Muscle of arm (tissue), 12 donors: ENCODE results near the gene NLRX1. TPM values are rescaled to one million over a fixed set of nuclear protein-coding genes. Genes with fewer than 3 reads are reported as not detected.
A peak's percentile ranks its signal among the peaks of the same experiment; 100 is the strongest.
"Not testable (repeated sequence)": the region's sequence is repeated elsewhere in the genome, so short reads cannot be mapped to it uniquely, and the experiment has no call there.

Source experiments
- DNase-seq: peaks from one replicate; pipeline ENCODE4 v3.0.0-alpha.2; 2013
- polyA plus RNA-seq, 12 donors: library from polyadenylated mRNA; unstranded; fragments of 120-200 nt; gene quantifications; one replicate each; pipeline ENCODE4 v1.2.1, GENCODE V29; 2013; ENCODE audit not compliant: insufficient read length in 12 of 12

NLRX1 gene
- polyA plus RNA-seq, 12 donors = 9.1 to 18.3 (median 11.6) TPM; not detected in 1

DNA sequence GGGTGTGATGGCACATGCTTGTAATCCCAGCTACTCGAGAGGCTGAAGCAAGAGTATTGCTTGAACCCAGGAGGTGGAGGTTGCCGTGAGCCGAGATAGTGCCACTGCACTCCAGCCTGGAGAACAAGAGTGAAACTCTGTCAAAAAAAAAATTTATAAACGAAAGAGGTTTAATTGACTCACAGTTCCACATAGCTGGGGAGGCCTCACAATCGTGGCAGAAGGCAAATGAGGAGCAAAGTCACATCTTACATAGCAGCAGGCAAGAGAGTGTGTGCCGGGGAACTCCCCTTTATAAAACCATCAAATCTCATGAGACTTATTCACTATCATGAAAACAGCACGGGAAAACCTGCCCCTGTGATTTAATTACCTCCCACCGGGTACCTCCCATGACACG, 15.9 kb downstream of the NLRX1 start:
- not testable (repeated sequence) for DNase-seq

DNA sequence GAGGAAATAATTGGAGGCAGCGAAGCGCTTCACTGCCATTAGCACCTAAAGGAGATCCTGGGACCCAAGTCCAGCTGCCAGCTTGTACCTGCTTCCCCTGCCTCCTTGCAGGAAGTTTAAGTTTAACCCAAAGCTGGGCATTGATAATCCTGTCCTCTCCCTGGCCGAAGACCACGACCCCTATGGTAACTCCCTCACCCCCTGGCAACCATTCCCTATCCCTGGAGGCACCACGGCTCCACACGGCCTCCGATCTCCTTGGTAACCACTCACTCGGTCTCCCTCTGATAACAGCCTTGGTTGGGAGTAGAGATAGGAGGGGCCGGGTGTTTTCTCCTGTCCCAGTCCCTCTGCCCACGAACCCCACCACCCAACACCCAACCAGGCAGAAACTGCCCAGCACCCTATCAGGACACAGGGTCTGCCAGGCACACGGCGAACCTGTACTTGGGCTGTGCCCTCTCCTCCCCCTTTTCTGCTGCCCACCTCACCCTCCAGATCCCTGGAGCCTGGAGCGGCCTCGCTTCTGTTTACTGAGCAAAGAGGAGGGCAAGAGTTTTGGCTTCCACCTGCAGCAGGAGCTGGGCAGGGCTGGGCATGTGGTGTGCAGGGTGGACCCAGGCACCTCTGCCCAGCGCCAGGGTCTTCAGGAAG, 17.6 kb downstream of the NLRX1 start:
- no peak for DNase-seq

DNA sequence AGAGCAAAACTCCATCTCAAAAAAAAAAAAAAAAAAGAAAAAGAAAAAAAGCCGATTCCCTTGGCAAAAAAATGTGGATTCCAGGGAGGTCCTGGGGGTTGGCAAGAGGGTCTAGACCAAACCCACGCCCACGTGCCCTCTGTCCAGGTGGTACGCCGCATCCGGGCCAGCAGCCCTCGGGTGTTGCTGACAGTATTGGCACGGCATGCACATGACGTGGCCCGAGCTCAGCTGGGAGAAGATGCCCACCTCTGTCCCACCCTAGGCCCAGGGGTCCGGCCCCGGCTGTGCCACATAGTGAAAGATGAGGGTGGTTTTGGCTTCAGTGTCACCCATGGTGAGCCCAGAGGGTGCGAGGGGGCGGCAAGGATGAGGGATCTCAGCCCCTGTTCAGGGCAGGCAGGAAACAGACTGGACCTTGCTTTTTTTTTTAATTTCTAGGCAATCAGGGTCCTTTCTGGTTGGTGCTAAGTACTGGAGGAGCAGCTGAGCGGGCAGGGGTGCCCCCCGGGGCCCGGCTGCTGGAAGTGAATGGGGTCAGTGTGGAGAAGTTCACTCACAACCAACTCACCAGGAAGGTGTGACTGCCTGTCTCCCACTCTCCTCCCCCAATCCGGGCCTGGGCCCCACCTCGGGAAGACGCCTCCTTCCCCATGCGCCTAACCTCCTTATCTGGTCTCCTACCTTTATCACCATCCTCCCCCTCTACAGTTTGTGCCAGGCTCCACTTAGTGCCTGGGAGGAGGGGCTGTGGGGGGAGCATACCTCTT, 18.8 kb downstream of the NLRX1 start:
- no peak for DNase-seq

GRCh38 chr11:119188067-119188466, 19.5 kb downstream of the NLRX1 start:
- no peak for DNase-seq

DNA sequence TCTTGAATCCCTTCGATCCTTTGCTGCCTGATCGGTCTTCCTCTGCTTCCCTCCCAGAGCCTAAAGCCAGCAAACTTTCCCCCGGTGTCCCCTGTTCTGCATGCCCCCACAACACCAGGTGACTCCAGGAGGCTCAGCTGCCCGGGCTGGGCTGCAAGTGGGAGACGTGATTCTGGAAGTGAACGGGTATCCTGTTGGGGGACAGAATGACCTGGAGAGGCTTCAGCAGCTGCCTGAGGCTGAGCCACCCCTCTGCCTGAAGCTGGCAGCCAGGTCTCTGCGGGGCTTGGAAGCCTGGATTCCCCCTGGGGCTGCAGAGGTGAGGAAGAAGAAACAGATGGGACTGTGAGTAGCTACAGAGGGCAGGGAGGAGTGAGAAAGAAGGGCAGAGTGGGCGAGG, 20.4 kb downstream of the NLRX1 start:
- no peak for DNase-seq

DNA sequence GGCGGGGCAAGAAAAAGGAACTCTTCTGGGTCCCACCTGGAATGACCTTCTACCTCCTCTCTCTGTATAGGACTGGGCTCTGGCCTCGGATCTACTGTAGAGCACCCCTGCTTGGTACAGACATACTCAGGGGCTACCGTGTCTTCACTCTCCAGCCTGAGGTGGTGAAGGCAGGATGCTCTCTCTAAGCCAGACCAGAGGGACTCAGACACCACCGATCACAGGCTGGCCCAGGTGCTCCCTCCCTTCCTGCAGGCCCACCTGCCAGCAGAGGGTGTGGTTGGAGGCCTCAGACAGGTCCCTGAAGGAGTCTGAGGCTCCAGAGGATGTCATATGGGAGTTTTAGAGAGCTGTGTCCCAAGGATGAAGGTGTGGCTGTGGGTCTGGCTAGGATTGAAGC, 20.9 kb downstream of the NLRX1 start:
- DNase-seq = no peak

- DNase-seq = no peak
These were observed 22.0 kb downstream of the NLRX1 start for GRCh38 chr11:119190531-119190930.

DNA sequence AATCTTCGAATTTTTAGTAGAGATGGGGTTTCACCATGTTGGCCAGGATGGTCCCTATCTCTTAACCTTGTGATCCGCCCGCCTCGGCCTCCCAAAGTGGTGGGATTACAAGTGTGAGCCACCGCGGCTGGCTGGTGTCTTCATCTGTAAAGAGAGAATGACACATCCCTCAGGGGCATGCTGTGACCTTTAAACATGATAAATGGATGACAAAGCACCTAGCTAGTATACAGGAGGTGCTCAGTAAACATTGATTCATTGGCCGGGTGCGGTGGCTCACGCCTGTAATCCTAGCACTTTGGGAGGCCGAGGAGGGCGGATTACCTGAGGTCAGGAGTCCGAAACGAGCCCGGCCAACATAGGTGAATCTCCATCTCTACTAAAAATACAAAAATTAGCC, 22.7 kb downstream of the NLRX1 start:
- not testable (repeated sequence) for DNase-seq

DNA sequence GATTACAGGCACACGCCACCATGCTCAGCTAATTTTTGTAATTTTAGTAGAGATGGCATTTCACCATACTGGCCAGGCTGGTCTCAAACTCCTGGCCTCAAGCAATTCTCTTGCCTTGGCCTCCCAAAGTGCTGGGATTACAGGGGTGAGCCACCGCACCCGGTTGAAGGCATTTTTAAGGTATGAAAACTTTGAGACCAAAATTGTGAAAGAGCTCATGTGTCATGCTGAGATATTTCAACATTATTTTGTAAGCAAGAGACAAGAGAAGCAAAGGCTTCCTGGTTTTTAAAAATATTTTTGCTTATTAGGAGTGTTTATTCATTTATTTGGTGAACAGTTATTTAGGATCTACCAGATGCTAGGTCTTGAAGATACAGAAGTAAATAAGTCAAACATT, 23.6 kb downstream of the NLRX1 start:
- no peak for DNase-seq

DNA sequence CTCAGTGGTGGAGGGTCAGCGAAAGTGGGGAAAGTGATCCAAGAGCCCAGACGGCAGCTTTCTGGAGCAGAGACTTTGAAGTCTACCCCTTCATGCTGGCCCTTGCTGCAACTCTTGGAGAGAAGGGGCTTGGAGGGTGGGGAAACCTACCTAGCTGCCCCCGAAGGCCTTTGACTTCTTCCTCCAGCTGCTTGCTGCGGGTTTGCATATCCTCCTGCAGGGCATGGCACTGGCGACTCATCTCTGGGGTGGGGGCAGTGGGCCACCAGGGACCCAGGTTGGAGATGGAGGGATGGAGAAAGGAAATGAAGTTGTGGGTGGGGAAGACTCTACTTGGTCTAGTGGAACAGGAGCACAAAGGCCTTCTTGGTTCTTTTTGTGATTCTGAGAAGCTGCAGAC, 24.5 kb downstream of the NLRX1 start:
- no peak for DNase-seq

- no peak for DNase-seq
These were observed 25.1 kb downstream of the NLRX1 start for GRCh38 chr11:119193626-119194025.

DNA sequence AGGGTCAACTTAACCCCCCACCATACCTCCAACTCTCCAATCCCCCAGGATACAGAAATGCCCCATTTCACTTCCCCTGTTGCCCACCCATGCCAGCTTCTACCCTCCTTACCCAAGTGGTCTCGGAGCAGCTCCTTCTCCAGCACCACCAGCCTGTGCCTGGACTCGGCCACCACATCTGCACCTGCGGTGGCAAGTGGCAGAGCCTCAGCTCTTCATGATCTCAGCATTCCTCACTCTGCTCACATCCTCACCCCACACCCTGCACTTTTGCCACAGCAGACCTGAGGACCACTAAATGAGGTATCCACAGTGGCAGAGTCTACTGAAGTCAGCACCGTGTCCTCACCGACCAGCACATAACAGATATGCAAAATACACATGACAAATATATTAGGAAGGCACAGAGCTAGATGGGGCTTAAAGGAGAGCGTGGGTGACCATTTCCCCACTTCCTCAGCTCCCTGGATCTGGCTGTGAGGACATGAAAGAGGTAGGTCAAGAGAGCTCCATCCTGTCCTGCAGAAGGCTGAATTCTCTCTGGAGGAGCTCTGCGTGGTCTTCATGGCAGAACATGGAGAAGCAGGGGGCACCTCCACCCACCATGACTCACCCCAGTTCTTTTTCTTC, 26.4 kb downstream of the NLRX1 start:
- no peak for DNase-seq

DNA sequence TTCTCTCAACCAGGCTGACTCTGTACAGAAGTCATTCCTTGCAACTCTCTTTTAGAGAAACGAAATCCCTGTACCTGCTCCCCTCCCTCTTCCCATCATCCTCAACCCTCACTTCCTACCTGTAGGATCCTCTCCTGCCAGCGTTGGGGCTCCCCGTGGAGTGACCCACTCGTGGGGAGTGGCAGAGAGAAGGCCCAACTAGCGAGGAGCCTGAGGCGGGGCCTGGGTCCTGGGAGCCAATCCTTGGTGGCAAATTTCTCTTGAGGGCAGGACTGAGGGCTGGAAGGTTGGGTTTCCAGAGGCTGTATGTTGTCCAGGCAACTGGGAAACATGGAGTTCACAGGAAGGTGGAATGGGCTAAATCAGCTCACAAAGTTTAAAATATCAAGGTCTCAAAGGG, 27.2 kb downstream of the NLRX1 start:
- DNase-seq = no peak

DNA sequence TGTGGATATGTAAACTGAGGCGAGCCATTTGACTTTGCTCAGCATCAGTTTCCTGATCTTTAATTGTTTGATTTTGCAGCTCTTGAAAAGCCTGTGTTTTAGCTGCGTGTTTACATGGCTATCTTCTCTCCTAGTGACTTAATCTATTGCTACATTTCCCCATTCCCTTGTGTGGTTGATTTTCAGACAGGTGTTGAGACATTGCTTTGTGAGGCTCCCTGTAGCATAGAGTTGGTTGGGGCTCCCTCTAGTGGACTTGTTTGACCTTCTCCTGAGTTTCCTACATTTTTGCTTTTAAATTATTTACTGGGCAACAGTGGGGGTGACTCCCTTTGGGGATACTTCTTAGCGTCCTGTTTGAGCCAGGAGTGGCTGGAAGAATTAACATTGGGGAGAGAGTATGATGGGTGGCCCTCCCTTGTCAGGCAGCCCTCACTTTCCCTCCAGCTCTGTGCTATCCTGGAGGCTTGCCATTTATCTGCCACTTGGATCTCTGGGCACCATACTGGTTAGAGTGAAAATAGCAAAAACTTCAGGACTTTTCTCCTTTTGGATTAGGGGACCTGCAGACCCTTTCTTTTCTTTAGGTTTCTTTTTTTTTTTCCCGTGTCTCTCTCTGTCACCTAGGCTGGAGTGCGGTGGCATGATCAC, 28.4 kb downstream of the NLRX1 start:
- DNase-seq = peak; percentile 77

DNA sequence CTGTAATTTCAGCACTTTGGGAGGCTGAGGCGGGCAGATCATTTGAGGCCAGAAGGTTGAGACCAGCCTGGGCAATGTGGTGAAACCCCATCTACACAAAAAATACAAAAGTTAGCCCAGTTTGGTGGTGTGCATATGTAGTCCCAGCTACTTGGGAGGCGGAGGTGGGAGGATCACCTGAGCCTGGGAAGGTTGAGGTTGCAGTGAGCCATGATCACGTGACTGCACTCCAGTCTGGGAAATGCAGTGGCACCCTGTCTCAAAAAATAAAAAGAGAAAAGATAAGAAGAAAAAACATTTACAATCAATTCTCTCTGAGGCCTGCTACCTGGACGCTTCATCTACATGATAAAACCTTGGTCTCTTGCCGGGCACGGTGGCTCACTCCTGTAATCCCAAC, 30.4 kb downstream of the NLRX1 start:
- no peak for DNase-seq

DNA sequence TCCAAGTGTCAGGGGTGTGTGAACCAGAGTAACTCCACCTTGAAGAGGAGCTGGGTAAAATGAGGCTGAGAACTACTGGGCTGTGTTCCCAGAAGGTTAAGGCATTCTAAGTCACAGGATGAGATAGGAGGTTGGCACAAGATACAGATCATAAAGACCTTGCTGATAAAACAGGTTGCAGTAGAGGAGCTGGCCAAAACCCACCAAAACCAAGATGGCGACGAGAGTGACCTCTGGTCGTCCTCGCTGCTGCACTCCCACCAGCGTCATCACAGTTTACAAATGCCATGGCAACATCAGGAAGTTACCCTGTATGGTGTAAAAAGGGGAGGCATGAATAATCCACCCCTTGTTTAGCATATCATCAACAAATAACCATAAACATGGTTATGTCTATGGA, 32.7 kb downstream of the NLRX1 start:
- DNase-seq = not testable (repeated sequence)

- DNase-seq = no peak
These were observed 34.0 kb downstream of the NLRX1 start for GRCh38 chr11:119202554-119202953.

DNA sequence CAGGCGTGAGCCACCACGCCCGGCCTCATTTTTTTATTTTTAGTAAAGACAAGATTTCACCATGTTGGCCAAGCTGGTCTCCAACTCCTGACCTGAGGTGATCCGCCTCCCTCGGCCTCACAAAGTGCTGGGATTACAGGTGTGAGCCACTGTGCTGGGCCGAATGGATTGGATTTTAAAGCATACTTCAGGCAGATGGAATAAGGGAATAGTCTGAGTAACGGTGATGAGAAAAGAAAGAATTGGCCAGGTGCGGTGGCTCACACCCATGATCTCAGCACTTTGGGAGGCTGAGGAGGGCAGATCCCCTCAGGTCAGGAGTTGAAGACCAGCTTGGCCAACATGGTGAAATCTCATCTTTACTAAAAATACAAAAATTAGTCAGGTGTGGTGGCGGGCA, 35.5 kb downstream of the NLRX1 start:
- DNase-seq = no peak

- no peak for DNase-seq
These were observed 36.6 kb downstream of the NLRX1 start for GRCh38 chr11:119205080-119205479.

GRCh38 chr11:119205574-119206510, 37.3 kb downstream of the NLRX1 start, which contains the start of gene CBL:
CBL (plus strand) TSS chr11:119206339; CDS start chr11:119206418, 79 bp downstream.
- peak; percentile 96 for DNase-seq
